Uterus (tissue), 4 donors: ENCODE data around the gene CAMTA1. TPM values are rescaled to one million over a fixed set of nuclear protein-coding genes. Genes with fewer than 3 reads are reported as not detected.

Source experiments
- DNase-seq, 2 donors: peaks; one replicate each; pipeline ENCODE4 v3.0.0-alpha.2; 2019 to 2020
- H3K27ac ChIP-seq, 2 donors: fragments of 200-600 bp; sonication (generic); 1 replicate in 1 of 2; 2 replicates in 1 of 2; pipeline ENCODE4 v1.5.1; 2016 to 2018
- H3K27me3 ChIP-seq, 2 donors: fragments of 200-600 bp; sonication (generic); one replicate each; pipeline ENCODE4 v1.5.1; 2018 to 2019; ENCODE audit warnings: control low read depth in 1 of 2
- H3K36me3 ChIP-seq, 2 donors: fragments of 200-600 bp; sonication (generic); one replicate each; pipeline ENCODE4 v1.5.1; 2019; ENCODE audit warnings: control low read depth in 1 of 2
- H3K4me1 ChIP-seq, 2 donors: fragments of 200-600 bp; sonication (generic); one replicate each; pipeline ENCODE4 v1.5.1; 2018 to 2019; ENCODE audit warnings: control low read depth in 1 of 2
- H3K4me3 ChIP-seq, 2 donors: fragments of 200-600 bp; sonication (generic); 1 replicate in 1 of 2; 2 replicates in 1 of 2; pipeline ENCODE4 v1.5.1; 2018 to 2019; ENCODE audit warnings: mild to moderate bottlenecking in 1 of 2
- H3K9me3 ChIP-seq, 2 donors: fragments of 200-600 bp; sonication (generic); one replicate each; pipeline ENCODE4 v1.5.1; 2019; ENCODE audit warnings: control low read depth in 1 of 2
- POLR2A ChIP-seq, 2 donors: fragments of 450-650 bp; IDR thresholded peaks; one replicate each; pipeline ENCODE4 v1.6.1; 2016; ENCODE audit warnings: antibody characterized with exemption in 2 of 2, mild to moderate bottlenecking in 1 of 2, moderate library complexity in 1 of 2
- intact Hi-C: fragments of 100-400 bp; cut with DNase I; formaldehyde crosslinking; loops from one replicate; pipeline ENCODE4 v1.15.1; 2023; ENCODE audit warnings: low total_unique reads
- total RNA-seq, 4 donors: library from RNA; depleted of rRNA in 3 of 4; stranded (reverse); fragments of >200 nt in 3 of 4; gene quantifications; one replicate each; pipeline versions ENCODE4 v1.1.0 to v1.2.4, GENCODE V29; 2014 to 2023
- TF ChIP-seq, protein P1 (sequence below), 4 experiments: fragments of 200-600 bp in 2 of 4; fragments of 450-650 bp in 2 of 4; sonication (generic) in 2 of 4; IDR thresholded peaks; one replicate each; pipeline ENCODE4 v1.5.1; 2016 to 2019; ENCODE audit warnings: antibody characterized with exemption in 4 of 4, mild to moderate bottlenecking in 2 of 4, moderate library complexity in 1 of 4
- donor health status: DM: yes; HTN: yes; CAD: no.

CAMTA1 gene
- total RNA-seq, 4 donors from 2014 or later = 29.7 to 427 (median 64.8) TPM

DNA sequence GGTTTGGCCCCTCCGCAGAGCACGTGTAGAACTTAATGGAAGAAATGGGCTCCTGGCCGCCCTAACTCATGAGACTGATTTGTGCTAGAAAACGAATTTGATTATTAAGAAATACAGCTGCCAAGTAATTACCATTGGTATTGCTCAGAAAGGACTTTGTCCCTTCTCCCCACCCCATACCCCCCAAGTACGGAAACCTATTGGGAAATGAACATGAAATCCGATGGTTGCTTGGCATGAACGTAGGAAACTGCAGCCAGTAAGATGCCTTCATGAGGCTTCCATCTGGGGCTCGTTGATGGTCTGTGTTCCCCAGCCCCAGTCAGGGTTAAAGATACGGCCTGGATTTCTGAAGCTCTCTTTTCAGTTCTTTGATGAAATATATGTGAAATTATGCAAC is 1020.2 kb downstream of the CAMTA1 start:
- H3K4me3 ChIP-seq = no peak overlapping the region
- H3K27ac ChIP-seq = no peak overlapping the region
- intact Hi-C loops = no loop called here
- no peak for DNase-seq
- no peak for TF ChIP-seq POLR2A (IDR thresholded peaks at IDR 0.05)
- TF ChIP-seq, protein P1, sequence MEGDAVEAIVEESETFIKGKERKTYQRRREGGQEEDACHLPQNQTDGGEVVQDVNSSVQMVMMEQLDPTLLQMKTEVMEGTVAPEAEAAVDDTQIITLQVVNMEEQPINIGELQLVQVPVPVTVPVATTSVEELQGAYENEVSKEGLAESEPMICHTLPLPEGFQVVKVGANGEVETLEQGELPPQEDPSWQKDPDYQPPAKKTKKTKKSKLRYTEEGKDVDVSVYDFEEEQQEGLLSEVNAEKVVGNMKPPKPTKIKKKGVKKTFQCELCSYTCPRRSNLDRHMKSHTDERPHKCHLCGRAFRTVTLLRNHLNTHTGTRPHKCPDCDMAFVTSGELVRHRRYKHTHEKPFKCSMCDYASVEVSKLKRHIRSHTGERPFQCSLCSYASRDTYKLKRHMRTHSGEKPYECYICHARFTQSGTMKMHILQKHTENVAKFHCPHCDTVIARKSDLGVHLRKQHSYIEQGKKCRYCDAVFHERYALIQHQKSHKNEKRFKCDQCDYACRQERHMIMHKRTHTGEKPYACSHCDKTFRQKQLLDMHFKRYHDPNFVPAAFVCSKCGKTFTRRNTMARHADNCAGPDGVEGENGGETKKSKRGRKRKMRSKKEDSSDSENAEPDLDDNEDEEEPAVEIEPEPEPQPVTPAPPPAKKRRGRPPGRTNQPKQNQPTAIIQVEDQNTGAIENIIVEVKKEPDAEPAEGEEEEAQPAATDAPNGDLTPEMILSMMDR (IDR thresholded peaks at IDR 0.05) = no peak
- H3K27me3 ChIP-seq = no peaks in the 10 kb centered on the region
- no peaks in the 10 kb centered on the region for H3K9me3 ChIP-seq
- H3K4me1 ChIP-seq = no peaks in the 10 kb centered on the region
- H3K36me3 ChIP-seq = no peaks in the 10 kb centered on the region

- TF ChIP-seq, protein P1 (IDR thresholded peaks at IDR 0.05) = peak in 3 of 4 experiments; percentile 19 to 32 (median 24)
- no peak for TF ChIP-seq POLR2A (IDR thresholded peaks at IDR 0.05)
- no peak overlapping the region for H3K4me3 ChIP-seq
- H3K9me3 ChIP-seq = peaks cover 0 to 7% of the 10 kb centered on the region in 2 donors
- DNase-seq = no peak
- no peak overlapping the region for H3K27ac ChIP-seq
- no peaks in the 10 kb centered on the region for H3K4me1 ChIP-seq
- no peaks in the 10 kb centered on the region for H3K36me3 ChIP-seq
- no peaks in the 10 kb centered on the region for H3K27me3 ChIP-seq
- intact Hi-C loops = no loop called here
Measured at GRCh38 chr1:7808253-7808844, 1023.1 kb downstream of the CAMTA1 start.

DNA sequence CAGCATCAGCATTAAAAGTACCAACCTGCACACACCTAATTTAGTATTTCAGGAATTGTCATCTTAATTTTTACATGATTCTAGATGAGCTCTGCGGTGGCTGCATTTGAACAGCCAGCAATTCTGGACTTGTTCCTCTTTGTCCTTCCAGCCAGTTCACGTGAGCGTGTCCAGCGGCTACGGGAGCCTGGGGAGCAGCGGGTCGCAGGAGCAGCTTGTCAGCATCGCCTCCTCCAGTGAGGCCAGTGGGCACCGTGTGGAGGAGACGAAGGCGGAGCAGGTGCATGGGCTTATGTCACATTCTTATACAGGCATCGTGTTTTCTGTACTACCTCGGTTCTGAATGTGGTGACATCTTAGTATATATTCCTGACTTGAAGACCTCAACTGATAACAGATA is 1024.5 kb downstream of the CAMTA1 start:
- Histone ChIP-seq H3K36me3 (no peaks in the 10 kb centered on the region), H3K4me3 (no peak overlapping the region), H3K4me1 (no peaks in the 10 kb centered on the region), H3K27ac (no peak overlapping the region), H3K27me3 (no peaks in the 10 kb centered on the region), H3K9me3 (peaks cover 0 to 11% of the 10 kb centered on the region in 2 donors)
- no peak for TF ChIP-seq POLR2A (IDR thresholded peaks at IDR 0.05)
- TF ChIP-seq, protein P1 (IDR thresholded peaks at IDR 0.05) = no peak
- no peak for DNase-seq
- intact Hi-C loops = no loop called here

- intact Hi-C loops = no loop called here
- H3K4me1 ChIP-seq = no peaks in the 10 kb centered on the region
- peaks cover 0 to 11% of the 10 kb centered on the region in 2 donors for H3K9me3 ChIP-seq
- TF ChIP-seq, protein P1 (IDR thresholded peaks at IDR 0.05) = no peak
- no peak for TF ChIP-seq POLR2A (IDR thresholded peaks at IDR 0.05)
- H3K36me3 ChIP-seq = no peaks in the 10 kb centered on the region
- H3K27me3 ChIP-seq = no peaks in the 10 kb centered on the region
- no peak overlapping the region for H3K4me3 ChIP-seq
- no peak for DNase-seq
- no peak overlapping the region for H3K27ac ChIP-seq
Measured at GRCh38 chr1:7810395-7810794, 1025.1 kb downstream of the CAMTA1 start.

DNA sequence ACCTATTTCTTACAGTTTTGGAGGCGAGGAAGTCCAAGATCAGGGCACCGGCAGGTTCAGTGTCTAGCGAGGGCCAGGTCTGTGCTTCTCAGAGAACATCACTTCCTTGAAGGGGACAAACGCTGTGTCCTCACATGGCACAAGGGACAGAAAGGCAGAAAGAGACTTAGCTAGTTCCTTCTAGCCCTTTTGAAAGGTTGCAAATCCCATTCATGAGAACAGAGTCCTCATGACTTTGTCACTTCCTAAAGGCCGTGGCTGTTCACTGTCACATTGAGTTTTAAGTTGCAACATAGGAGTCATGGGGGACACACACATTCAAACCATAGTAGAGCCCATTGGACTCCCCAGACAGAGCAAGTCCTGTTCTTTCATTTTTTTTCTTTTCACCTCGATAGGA is 1026.2 kb downstream of the CAMTA1 start:
- peaks cover 0 to 11% of the 10 kb centered on the region in 2 donors for H3K9me3 ChIP-seq
- TF ChIP-seq, protein P1 (IDR thresholded peaks at IDR 0.05) = no peak
- no peak for TF ChIP-seq POLR2A (IDR thresholded peaks at IDR 0.05)
- intact Hi-C loops = no loop called here

More for the DNA sequence above, 1026.2 kb downstream of the CAMTA1 start:
- DNase-seq = no peak
- no peaks in the 10 kb centered on the region for H3K4me1 ChIP-seq
- no peaks in the 10 kb centered on the region for H3K36me3 ChIP-seq
- H3K4me3 ChIP-seq = no peak overlapping the region
- H3K27ac ChIP-seq = no peak overlapping the region
- H3K27me3 ChIP-seq = no peaks in the 10 kb centered on the region
